Stimulated activated CD4-positive, alpha-beta T cell treated with anti-CD3 and anti-CD28 coated beads, Interleukin-4, amount 100 ng/mL, for 48 hours (primary cell): ENCODE data around the gene PEPD.
A peak's percentile ranks its signal among the peaks of the same experiment; 100 is the strongest.

Experiments
- DNase-seq, 2 donors: peaks; one replicate each; pipeline ENCODE4 v3.0.0-alpha.2; 2020; ENCODE audit warnings: low read depth in 2 of 2

PEPD gene

DNA sequence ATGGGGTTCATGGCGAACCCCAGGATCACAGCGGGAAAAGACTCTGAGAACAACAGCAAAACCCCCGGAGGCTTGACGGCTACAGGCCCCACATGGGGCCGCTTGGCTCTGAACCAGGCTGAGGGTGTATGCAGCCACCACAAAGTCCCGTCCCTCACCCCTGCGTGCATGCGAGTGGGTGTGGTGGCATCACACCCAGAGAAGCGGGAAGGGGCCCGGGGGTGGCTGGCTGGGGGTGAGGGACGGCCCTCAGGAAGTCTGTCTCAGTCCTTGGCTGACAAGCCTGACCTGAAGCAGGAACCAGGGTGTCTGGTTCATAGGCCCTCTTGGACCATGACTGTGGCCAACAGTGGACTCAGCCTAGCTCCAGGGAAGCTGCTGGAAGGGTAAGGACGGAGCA is 113.9 kb downstream of the PEPD start:
- no peak for DNase-seq

DNA sequence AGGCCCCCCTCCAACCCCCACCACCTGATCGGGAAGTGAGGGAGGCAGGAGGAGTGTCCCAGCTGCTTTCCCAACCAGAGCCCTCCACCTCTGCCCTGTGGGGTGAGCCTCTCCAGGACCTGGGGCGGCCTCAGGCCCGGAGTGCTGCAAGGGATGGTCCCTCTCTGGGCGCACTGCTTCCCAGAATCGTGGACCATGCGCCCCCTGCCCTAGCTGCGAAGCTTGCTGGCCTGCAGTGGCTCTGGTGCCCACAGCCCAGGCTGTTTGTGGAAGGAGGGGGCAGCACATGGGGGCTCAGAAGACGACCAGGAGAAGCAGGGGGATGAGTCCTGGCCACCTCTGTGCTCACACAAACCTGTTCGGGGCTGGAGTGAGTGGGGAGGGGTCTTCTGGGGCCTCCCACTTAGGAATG is 114.4 kb downstream of the PEPD start:
- no peak for DNase-seq

DNA sequence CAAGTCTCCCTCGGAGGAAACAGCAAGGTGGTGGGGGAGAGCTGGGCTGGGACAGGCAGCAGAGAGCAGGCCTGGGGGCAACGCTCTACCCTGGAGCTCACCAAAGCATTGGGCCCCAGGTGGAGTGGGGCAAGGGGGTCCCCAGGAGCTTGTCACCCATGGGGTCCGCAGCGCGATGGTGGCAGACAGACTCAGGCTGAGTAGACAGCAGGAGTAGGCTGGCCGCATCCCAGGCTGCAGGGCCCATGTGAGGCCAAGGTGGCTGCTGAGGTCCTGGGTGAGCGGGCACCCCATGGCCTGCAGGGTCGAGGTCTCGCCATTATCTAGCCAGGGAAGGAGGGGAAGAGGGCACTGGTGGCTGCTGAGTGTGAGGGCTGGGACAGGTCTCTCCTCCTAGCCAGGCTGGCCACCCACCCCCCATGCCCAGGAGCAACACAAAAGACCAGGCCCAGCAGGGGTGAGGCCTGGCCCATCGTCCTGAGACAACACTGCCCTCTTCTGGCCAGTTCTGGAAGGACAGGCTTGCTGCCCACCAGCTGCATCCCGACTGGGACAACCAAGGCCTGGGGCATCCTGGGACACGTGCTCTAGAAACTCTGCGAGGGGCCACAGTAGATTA is 115.0 kb downstream of the PEPD start:
- DNase-seq, result peak; percentile 64 to 81

DNA sequence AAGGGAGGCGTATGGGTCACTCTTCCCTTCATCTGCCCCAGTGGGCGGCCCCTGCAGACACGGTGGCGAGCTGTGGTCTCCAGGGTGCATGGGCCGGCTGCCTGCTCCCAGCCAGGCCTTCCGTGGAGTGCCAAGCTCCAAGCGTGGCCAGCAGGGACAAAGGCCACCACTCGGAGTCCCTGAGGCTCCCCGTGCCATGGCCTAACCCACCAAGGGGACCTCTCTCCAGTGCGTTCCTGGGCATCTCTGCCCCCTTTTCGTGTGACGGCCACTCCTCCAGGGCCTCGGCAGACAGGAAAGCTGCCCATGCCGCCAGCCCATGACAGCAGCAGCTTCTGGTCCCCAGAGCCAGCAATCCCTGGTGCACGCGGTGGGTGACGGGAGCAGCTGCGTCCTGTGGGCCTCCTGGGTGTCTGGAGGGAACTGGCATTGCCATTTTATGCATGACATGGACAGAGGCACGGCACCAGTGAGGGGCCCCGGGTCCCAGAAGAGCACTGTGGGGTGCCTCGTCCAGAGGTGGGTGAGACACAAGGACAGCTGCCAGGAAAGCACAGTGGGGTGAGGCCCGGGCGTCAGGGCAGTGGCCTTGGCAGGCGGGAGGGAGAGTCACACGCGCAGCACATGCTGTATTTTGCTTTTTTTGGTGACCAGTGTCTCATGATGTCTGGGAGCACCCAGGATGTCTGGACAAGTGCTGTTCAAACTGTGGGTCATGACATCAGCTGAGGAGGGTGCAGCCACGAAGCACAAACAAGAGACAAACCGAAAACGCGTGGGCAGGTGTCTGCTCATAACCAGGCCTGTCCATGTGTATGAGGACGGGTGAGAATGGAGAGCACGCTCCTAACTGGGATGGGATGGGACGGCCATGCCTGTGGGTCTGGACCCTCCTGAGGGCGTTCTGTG is 115.8 kb downstream of the PEPD start:
- DNase-seq, result no peak

DNA sequence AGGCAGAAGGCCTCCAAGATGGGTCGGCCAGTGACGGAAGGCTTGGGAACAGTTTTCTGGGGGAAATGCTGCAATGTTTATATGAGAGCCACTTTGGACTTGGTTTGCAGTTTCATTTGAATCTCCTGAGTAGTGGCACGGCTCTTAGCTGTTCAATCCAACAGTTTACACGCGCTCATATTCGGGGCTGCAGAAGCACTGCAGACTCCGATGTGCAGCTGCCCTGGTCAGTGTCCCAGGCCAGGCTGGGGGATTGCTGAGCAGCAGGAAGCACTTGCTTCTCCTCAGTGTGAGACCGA is 116.4 kb downstream of the PEPD start:
- no peak for DNase-seq

DNA sequence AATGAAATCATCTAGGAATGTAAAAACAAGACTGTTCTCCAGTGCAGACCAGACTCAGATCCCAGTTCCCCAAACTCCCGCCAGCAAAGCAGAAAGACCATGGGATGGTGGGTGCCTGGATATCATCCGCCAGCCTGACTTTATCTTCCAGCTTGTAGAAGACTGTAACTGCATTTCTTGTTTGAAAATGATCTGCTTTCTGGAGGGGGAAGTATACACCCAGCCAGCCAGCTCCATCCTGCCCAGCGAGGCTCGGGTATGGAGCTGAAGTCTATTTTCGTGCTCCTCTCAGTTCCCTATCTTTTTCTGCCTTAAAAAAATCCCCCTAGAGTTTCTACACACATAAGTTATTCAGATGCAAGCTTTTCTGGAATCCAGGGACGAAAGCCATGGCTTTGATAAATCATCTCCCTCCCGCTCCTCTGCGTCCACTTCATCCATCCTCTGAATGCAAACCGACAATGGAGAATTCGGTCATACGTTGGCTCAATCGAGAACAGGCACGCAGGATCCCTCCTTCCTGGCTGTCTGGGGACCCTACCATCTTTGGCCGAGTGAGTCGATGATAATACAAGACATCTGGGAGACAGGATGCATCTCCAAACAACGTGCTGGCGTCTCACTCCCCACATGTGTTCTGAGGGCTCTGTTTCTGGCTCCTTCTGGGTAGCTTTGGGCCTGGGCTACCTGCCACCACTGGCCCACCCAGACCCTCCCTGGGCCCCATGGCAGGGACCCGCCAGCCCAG is 116.9 kb downstream of the PEPD start:
- no peak for DNase-seq

DNA sequence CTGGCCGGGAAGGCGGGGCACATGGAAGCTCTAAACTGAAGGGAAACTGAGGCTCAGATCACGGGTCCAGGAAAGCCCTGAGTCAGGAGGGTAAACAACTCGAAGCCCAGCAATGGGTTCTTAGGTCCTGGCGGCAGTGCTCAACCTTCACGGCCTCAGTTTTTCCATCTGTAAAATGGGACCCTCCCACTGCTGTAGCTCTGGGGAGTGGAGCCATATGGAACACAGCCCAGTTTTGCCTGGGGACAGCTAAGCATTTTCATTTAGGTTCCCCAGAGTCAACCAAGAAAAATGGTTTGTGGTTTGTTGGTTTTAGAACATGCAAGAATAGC is 117.7 kb downstream of the PEPD start:
- no peak for DNase-seq

DNA sequence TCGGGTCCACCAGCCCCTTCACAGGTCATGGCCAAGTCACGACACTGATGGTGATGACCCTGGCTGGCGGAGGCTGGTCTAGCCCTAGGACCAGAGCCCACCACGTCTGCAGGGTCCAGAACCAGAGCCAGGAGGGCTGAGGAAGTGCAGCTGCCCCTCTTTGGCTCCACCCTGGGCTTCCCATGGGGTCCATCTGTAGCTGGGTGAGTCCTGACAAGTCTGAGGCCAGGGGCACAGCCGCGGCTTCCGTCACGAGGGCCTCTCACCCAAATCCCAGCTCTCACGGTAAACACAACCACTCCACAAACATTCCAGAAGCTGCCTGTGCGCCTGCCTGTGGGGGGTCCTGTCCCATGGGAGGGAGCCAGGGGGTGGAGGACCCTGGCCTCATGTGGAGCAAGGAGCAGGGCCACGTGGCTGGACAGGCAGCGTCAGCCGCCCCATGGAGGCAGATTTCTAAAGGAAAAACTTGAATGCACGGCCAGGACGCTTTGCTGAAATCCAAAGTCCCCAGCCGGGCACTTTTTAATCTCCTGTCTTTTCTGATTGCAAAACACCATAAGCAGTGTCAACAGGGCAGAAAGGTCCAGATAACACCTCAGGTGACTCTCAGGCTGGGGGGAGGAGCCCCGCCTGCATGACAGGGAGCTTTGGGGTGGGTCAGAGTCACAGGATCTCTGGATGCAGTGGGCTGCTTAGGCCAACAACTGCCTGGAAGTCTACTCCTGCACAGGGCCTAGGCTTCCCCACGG is 118.2 kb downstream of the PEPD start:
- no peak for DNase-seq

DNA sequence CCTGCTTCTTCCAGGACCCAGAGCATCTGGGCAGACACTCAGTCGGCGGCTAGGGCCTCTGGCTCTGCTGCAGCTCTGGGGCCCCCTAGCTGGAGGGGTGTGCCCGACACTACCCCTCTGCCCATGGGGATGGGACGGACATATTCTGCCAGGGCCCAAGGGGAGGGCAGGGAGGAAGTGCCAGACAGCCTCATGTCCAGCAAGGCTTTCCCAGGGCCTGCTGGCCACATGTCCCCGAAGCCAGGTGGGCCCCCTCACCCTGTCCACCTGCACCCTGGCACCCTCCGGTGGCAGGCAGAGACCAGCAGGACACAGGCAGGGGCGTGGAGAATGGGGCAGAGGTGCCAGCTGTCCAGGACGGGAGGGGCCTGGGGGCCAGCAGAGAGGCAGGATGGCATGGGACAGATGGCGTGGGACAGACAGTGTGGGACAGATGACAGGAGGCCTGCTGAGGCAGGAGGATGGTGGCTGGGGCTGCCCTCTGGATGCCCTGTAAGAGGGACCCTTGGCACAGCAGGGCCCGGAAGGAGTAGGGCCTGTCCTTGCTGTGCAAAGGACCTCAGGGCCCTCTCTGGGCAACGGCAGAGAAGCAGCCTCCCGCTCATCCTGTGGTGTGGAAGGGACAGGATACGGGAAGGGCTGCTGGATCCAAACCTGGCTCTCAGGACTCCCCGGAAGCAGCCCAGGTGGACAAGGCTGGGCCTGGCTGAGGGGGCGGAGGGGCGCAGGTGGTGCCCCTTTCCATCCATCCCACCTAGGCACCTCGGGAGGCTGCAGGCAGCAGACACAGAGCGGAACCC is 119.0 kb downstream of the PEPD start:
- DNase-seq, result no peak

DNA sequence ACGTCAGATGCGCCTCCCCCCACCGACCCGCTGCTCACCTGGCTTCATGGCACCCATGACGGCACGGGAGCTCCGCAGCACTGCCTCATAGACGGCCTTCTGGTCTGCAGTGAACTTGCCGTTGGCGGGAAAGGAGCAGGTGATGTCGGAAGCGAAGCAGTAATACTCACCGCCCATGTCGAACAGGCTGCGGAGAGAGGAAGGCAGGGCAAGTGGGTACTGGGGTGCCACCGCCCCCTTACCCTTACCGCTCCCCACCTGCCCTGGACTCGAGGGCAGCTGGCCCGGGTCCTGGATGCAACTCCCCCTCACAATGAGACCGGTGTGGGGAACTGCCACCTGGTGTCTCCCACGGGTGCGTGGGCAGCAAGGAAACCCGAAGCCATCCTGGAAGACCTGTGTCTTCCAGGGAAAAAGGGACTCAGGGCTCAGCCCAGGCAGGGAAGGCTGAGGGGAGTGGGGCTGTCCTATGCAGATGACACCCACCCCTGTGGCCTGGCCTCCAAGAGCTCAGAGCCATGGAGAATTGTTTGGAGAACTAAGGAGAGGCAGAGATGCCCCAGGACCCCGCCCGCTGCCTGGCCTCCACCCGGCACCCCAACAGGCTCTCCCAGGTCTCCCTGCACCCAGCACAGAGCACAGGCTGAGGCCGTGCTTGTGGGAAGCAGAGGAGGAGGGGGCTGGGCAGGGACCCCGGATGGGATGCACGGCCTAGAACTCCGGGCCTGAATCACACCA is 119.7 kb downstream of the PEPD start:
- no peak for DNase-seq

DNA sequence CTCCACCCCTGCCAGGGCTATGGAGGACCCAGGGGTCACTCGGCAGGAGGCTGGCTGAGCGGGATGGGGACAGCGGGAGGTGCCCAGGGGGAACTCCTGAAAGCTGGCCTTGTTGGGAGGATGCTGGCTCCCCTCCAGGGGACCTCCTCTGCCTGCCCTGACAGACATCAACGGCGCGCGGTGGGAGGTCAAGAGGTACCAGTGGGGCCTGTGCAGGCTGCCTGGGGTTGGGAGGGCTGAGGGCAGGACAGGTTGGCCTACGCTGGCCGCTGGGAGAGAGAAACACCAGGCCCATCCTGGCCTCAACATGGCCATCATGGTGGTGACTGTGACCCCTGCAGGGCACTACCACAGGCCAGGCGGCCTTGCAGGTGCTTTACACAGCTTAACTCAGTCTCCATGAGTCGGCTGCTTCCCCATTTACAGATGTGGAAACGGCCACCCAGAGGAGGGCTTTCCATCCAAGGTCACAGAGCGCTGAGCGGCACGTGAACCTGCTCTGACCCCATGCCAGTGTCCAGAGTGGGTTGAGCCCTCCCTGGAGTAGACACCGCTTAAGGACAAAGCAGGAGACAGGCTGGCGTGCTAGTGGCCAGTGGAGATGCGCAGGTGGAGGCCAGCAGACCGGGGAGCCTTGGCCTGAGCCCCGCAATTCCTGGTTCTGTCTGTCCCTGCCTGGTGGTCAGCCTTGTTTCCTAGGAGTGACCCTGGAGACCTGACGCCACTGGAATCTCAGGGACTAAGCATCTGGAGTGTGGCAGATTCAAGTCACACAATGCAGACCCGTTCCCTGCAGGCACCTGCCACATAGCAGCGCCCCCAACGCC is 120.5 kb downstream of the PEPD start:
- DNase-seq, result no peak

DNA sequence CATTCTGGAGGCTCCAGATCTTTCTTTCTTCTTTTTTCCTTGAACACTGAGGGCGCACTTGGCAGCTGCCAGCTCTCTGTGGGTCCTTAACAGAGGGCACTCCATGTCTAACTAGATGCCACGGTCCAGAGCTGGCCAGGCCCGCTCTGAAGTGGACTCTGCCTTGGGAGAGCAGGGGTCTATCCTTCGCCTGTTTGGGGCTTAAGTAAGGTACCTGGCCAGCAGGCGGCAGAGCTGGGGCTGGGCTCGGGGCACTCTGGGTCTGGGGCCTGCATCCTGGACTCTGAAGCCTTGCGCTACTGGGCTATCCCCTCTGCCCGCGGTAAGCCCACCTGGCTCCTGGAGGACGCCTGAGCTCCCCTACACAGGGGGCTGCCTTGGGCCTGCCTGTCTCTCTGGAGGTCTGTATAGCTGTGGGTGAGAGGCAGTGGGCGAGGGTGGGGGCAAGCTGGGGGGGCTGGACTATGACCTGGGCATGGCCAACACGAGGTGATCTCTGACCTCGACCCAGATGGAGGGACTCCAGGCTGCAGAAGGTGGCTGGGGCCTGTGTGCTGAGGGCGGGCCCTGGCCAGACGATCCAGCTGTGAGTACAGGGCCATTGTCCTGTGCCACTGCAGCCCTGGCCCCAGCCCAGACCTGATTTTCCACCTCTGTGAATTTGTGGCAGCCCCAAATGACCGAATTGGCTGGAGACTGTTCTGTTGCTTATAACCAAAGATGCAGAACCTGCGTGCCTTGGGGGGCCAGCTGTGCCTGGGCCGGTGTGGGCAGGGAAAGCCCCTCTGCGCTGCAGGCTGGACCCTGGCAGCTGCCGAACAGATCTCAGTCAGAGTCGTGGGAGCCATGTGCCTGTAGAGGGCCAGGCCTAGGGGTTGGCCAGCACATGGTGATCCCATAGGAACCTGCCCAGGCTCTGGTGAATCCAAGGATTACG is 121.6 kb downstream of the PEPD start:
- no peak for DNase-seq

DNA sequence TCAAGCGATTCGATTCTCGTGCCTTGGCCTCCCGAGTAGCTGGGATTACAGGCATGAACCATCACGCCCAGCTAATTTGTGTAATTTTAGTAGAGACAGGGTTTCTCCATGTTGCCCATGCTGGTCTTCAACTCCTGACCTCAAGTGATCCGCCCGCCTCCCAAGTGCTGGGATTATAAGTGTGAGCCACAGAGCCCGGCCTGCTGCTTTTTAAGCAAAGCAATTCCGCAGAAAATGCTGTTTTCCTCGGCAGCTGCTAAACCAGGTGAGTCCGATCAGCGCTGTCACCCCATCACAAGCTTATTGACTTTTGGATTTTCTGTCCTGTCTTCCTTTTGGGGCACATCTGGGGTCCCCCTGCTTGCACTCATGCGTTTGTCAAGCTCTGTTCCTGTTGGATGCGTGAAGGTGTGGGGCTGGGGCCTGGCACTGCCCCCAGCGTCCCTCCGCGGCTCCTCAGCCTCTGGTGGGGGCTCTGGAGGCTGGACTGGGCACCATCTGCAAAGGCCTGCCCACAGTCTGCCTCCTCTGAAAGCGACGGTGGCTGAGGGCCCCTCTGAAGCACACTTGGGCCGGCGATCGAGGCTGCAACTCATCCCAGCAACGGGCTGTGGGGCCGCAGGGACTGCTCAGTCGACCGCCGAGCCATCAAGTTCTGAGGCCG is 122.4 kb downstream of the PEPD start:
- DNase-seq, result no peak

DNA sequence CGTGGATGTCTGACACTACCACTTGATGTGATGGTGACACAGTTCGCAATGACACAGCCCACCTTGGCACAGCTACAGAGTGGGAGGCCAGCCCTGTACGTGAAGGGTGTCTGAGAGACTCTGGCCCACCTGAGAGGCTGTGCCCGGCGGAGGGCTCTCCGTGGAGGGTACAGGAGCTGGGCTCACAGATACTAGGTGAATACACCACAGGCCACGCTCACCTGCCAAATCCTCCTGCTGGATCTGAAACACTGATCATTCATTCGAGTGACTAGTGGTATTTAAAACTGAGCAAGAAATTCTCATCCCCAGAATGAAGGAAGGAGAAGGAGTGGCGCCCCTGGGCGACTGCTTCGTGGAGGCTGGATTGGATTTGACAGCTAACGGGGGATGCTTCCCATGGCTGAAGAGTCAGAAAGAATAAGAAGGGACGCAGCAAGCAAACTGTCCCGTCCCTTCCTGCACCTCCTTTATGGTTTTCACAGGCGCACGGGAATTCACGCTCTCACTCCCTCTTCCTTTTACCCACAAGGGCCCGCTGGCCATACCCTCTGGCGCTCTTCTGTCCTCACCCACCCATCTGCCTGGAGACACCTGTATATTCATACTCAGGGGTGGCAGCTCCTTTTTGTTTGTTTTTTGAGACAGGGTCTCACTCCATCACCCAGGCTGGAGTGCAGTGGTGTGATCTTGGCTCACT is 123.1 kb downstream of the PEPD start:
- DNase-seq, result no peak

DNA sequence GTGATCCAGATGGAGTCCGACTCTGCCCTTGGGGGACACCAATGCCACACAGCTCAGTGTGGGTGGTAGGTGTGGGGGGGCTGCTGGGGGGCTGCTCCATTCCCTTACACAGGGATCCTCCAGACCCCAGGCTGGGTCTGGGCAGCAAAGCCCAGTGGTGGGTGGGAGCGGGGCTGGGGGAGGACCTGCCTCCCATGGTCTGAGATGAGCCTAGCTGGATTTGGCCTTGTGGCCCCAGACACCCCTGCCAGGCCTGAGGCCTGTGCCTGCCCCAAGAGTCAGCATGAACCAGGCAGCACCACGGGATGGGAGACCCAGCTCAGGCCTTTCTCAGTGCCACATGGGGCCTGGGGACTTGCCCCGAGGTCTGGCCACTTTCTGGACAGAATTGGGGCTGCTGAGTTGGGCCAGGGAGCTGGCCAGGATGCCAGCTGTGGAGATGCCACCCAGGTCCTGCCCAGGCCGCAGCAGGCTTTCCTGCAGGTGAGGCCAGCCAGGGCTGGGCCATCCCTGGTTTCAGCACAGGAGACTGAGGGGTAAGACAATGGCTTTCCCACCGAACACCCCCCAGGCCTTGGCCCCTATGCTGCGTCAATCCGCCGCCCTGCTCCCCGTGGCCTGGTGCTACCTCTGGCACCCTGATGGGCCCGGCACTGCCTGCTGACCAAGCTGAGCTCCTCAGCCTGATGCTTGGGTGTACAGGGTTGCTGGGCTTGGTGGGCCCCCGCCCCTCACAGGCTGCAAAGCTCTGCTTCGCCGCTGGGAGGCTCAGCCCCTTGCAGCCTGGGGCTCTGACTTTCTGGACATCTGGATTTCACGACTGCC is 123.8 kb downstream of the PEPD start:
- DNase-seq, result no peak

DNA sequence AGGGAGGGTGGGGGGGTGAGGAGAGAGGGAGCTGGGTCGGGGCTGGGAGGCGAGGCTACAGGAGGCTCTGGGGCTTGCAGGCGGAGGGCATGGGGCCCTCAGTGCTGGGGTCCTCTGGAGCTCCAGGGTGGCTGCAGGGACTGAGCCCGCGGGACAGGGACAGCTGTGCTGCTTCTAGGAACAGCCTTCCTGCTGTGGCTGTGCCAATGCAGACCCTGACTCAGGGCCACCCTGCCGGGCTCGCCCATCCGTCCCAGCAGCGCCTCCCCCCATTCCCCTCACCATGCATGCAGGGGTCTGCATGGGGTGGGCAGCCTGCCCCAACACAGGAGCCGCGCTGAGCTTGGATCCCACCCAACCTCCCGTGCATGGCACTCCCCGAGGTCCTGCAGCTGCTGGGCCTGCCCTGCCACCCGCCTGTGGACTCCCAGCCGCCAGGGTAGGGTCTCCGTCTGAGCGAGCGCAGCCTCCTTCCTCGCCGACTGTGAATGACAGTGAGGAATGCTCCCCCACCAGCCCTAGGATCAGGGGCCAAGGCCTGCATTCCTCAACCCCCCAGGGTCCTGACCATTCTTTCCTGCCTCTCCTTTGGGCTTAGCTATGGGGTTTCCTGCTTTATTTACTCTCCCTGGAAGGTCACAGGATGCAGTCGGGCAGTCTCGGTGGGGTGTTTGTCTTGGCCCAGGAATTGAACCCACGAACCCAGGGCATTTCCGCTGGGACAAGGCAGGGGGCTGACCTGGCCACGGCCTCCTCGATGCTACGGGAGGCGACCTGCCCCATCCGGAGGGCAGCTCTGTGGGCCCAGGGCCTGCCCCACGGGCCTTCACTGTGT is 124.7 kb downstream of the PEPD start:
- no peak for DNase-seq
